Activated T-cell treated with anti-CD3 and anti-CD28 coated beads, Interleukin-2, amount 50 U/mL, for 4 hours (primary cell): ENCODE measurements around the gene ANAPC2. TPM values are rescaled to one million over a fixed set of nuclear protein-coding genes. Genes with fewer than 3 reads are reported as not detected.

Source experiments
- ATAC-seq, 2 donors: fragments of 200-7000 bp; cut with Tn5 transposase; one replicate each; pipeline ENCODE4 v1.10.0; 2021
- DNase-seq: peaks from one replicate; pipeline ENCODE4 v3.0.0-alpha.2; 2020
- H3K27me3 Mint-ChIP-seq: one replicate; pipeline ENCODE4 v1.8.0; 2021; ENCODE audit warnings: low read depth, mixed read lengths
- H3K36me3 Mint-ChIP-seq: one replicate; pipeline ENCODE4 v1.8.0; 2022; ENCODE audit warnings: mixed read lengths; ENCODE audit not compliant: insufficient read depth
- H3K4me1 Mint-ChIP-seq: one replicate; pipeline ENCODE4 v1.8.0; 2021; ENCODE audit warnings: low read depth, mixed read lengths
- H3K4me3 Mint-ChIP-seq: one replicate; pipeline ENCODE4 v1.8.0; 2021; ENCODE audit warnings: mild to moderate bottlenecking, moderate library complexity, mixed read lengths
- H3K9me3 Mint-ChIP-seq: one replicate; pipeline ENCODE4 v1.8.0; 2021; ENCODE audit warnings: mixed read lengths
- total RNA-seq, 3 donors: library from RNA; stranded (reverse); gene quantifications; one replicate each; pipeline ENCODE4 v1.2.1, GENCODE V29; 2021

ANAPC2 gene
- total RNA-seq, 3 donors from 2014 or later: 71.9 to 86.3 (median 73.3) TPM

GRCh38 chr9:137149363-137149762, 39.0 kb downstream of the ANAPC2 start:
- Mint-ChIP-seq H3K4me3 (no peak overlapping the region), H3K4me1 (no peaks in the 10 kb centered on the region)

GRCh38 chr9:137148661-137149060, 39.7 kb downstream of the ANAPC2 start:
- no peaks in the 10 kb centered on the region for H3K4me1 Mint-ChIP-seq
- DNase-seq: no peak
- H3K4me3 Mint-ChIP-seq: no peak overlapping the region
- H3K9me3 Mint-ChIP-seq: no peaks in the 10 kb centered on the region
- no peak for ATAC-seq
- peaks cover 10% of the 10 kb centered on the region for H3K27me3 Mint-ChIP-seq
- no peaks in the 10 kb centered on the region for H3K36me3 Mint-ChIP-seq

More at GRCh38 chr9:137149363-137149762, 39.0 kb downstream of the ANAPC2 start:
- DNase-seq: no peak
- peaks cover 8% of the 10 kb centered on the region for H3K27me3 Mint-ChIP-seq
- no peaks in the 10 kb centered on the region for H3K9me3 Mint-ChIP-seq
- ATAC-seq: no peak
- H3K36me3 Mint-ChIP-seq: no peaks in the 10 kb centered on the region

GRCh38 chr9:137148242-137148641, 40.1 kb downstream of the ANAPC2 start:
- Mint-ChIP-seq H3K4me1 (no peaks in the 10 kb centered on the region), H3K27me3 (peaks cover 14% of the 10 kb centered on the region), H3K9me3 (no peaks in the 10 kb centered on the region), H3K36me3 (no peaks in the 10 kb centered on the region), H3K4me3 (no peak overlapping the region)
- ATAC-seq (no peak), DNase-seq (no peak)

GRCh38 chr9:137147793-137148160, 40.6 kb downstream of the ANAPC2 start:
- no peak for ATAC-seq

GRCh38 chr9:137147091-137147792, 41.1 kb downstream of the ANAPC2 start:
- no peaks in the 10 kb centered on the region for H3K9me3 Mint-ChIP-seq
- DNase-seq (no peak), ATAC-seq (no peak)
- peaks cover 24% of the 10 kb centered on the region for H3K27me3 Mint-ChIP-seq
- no peaks in the 10 kb centered on the region for H3K4me1 Mint-ChIP-seq
- H3K36me3 Mint-ChIP-seq: no peaks in the 10 kb centered on the region
- H3K4me3 Mint-ChIP-seq: no peak overlapping the region

More at GRCh38 chr9:137147793-137148160, 40.6 kb downstream of the ANAPC2 start:
- Mint-ChIP-seq H3K36me3 (no peaks in the 10 kb centered on the region), H3K4me1 (no peaks in the 10 kb centered on the region), H3K4me3 (no peak overlapping the region), H3K27me3 (peaks cover 19% of the 10 kb centered on the region), H3K9me3 (no peaks in the 10 kb centered on the region)
- no peak for DNase-seq

- ATAC-seq: no peak
- H3K36me3 Mint-ChIP-seq: no peaks in the 10 kb centered on the region
- no peaks in the 10 kb centered on the region for H3K4me1 Mint-ChIP-seq
- H3K4me3 Mint-ChIP-seq: no peak overlapping the region
- no peaks in the 10 kb centered on the region for H3K9me3 Mint-ChIP-seq
- no peak for DNase-seq
- peaks cover 31% of the 10 kb centered on the region for H3K27me3 Mint-ChIP-seq
Measured at GRCh38 chr9:137146527-137146918, 41.8 kb downstream of the ANAPC2 start.

GRCh38 chr9:137145731-137146526, 42.4 kb downstream of the ANAPC2 start:
- no peak overlapping the region for H3K4me3 Mint-ChIP-seq
- DNase-seq (no peak), ATAC-seq (no peak)
- H3K9me3 Mint-ChIP-seq: no peaks in the 10 kb centered on the region
- H3K4me1 Mint-ChIP-seq: no peaks in the 10 kb centered on the region
- H3K36me3 Mint-ChIP-seq: no peaks in the 10 kb centered on the region
- H3K27me3 Mint-ChIP-seq: peaks cover 36% of the 10 kb centered on the region

- peaks cover 52% of the 10 kb centered on the region for H3K27me3 Mint-ChIP-seq
- DNase-seq (no peak), ATAC-seq (no peak)
- H3K9me3 Mint-ChIP-seq: no peaks in the 10 kb centered on the region
- H3K36me3 Mint-ChIP-seq: no peaks in the 10 kb centered on the region
- H3K4me1 Mint-ChIP-seq: no peaks in the 10 kb centered on the region
- H3K4me3 Mint-ChIP-seq: no peak overlapping the region
Measured at GRCh38 chr9:137143459-137143858, 44.9 kb downstream of the ANAPC2 start.

- Mint-ChIP-seq H3K27me3 (peaks cover 59% of the 10 kb centered on the region), H3K4me3 (no peak overlapping the region), H3K4me1 (no peaks in the 10 kb centered on the region), H3K36me3 (no peaks in the 10 kb centered on the region), H3K9me3 (no peaks in the 10 kb centered on the region)
- ATAC-seq: no peak
- DNase-seq: no peak
Measured at GRCh38 chr9:137141976-137142936, 46.1 kb downstream of the ANAPC2 start.

- Mint-ChIP-seq H3K4me1 (no peaks in the 10 kb centered on the region), H3K27me3 (peaks cover 64% of the 10 kb centered on the region), H3K36me3 (no peaks in the 10 kb centered on the region)
Measured at GRCh38 chr9:137141050-137141810, 47.1 kb downstream of the ANAPC2 start.

GRCh38 chr9:137140151-137141012, 48.0 kb downstream of the ANAPC2 start:
- Mint-ChIP-seq H3K4me1 (no peaks in the 10 kb centered on the region), H3K9me3 (no peaks in the 10 kb centered on the region), H3K36me3 (no peaks in the 10 kb centered on the region), H3K4me3 (no peak overlapping the region), H3K27me3 (peaks cover 70% of the 10 kb centered on the region)
- DNase-seq (no peak), ATAC-seq (no peak)

More at GRCh38 chr9:137141050-137141810, 47.1 kb downstream of the ANAPC2 start:
- ATAC-seq: no peak
- H3K4me3 Mint-ChIP-seq: no peak overlapping the region
- no peak for DNase-seq
- H3K9me3 Mint-ChIP-seq: no peaks in the 10 kb centered on the region

- H3K36me3 Mint-ChIP-seq: no peaks in the 10 kb centered on the region
- H3K4me1 Mint-ChIP-seq: no peaks in the 10 kb centered on the region
- ATAC-seq: peak in 1 of 2 donors; percentile 11
- H3K9me3 Mint-ChIP-seq: no peaks in the 10 kb centered on the region
- no peak for DNase-seq
- H3K4me3 Mint-ChIP-seq: no peak overlapping the region
- H3K27me3 Mint-ChIP-seq: peaks cover 73% of the 10 kb centered on the region
Measured at GRCh38 chr9:137139468-137140150, 48.8 kb downstream of the ANAPC2 start.
